Heart right ventricle (tissue), 16 donors: Measurements from ENCODE around the gene PDE1A. TPM values are rescaled to one million over a fixed set of nuclear protein-coding genes. Genes with fewer than 3 reads are reported as not detected.

Experiments used
- ATAC-seq, 8 donors: fragments of 200-7000 bp; cut with Tn5 transposase; one replicate each; pipeline ENCODE4 v1.9.1; 2020; ENCODE audit warnings: mild to moderate bottlenecking in 8 of 8, moderate library complexity in 8 of 8, moderate number of reproducible peaks in 1 of 8
- DNase-seq, 2 donors: peaks; one replicate each; pipeline ENCODE4 v3.0.0-alpha.2; 2020
- H3K27ac ChIP-seq, 10 donors: fragments of 200-600 bp; sonication (generic) in 2 of 10; one replicate each; pipeline versions ENCODE4 v1.5.0 to v1.8.0; 2020 to 2022; ENCODE audit warnings: mild to moderate bottlenecking in 3 of 10
- H3K27me3 ChIP-seq, 7 donors: fragments of 200-600 bp; one replicate each; pipeline ENCODE4 v1.8.0; 2021 to 2022; ENCODE audit warnings: mild to moderate bottlenecking in 2 of 7
- H3K36me3 ChIP-seq, 9 donors: fragments of 200-600 bp; sonication (generic) in 1 of 9; one replicate each; pipeline versions ENCODE4 v1.5.0 to v1.8.0; 2020 to 2022; ENCODE audit warnings: mild to moderate bottlenecking in 2 of 9
- H3K4me1 ChIP-seq, 9 donors: fragments of 200-600 bp; sonication (generic) in 1 of 9; one replicate each; pipeline versions ENCODE4 v1.5.0 to v1.8.0; 2020 to 2022; ENCODE audit warnings: mild to moderate bottlenecking in 4 of 9
- H3K4me3 ChIP-seq, 10 donors: fragments of 200-600 bp; sonication (generic) in 2 of 10; one replicate each; pipeline versions ENCODE4 v1.5.0 to v1.8.0; 2020 to 2022; ENCODE audit warnings: mild to moderate bottlenecking in 7 of 10, moderate library complexity in 2 of 10
- H3K9me3 ChIP-seq, 11 donors: fragments of 200-600 bp in 10 of 11; sonication (generic) in 2 of 11; one replicate each; pipeline versions ENCODE4 v1.5.0 to v1.8.0; 2013 to 2022; ENCODE audit warnings: mild to moderate bottlenecking in 2 of 11, control low read depth in 1 of 11, moderate library complexity in 1 of 11
- CTCF ChIP-seq, 9 donors: fragments of 200-600 bp; sonication (generic) in 2 of 9; IDR thresholded peaks; one replicate each; pipeline versions ENCODE4 v1.5.0 to v1.8.0; 2021 to 2022; ENCODE audit warnings: antibody characterized with exemption in 9 of 9, mild to moderate bottlenecking in 5 of 9, moderate library complexity in 1 of 9
- WGBS, 2 donors: extraction: QIAGEN DNeasy Blood & Tissue Kit; methylation state at CpG; one replicate each; pipeline ENCODE4 v1.1.7; 2013; ENCODE audit warnings: inconsistent platforms in 1 of 2; 5-methylcytosine and 5-hydroxymethylcytosine counted together
- intact Hi-C, 10 donors: fragments of 100-400 bp; cut with DNase I; formaldehyde crosslinking; loops; one replicate each; pipeline versions ENCODE4 v1.11.1 to v1.14.2; 2022
- polyA plus RNA-seq, 2 donors: library from polyadenylated mRNA; stranded (reverse); fragments of 200-250 nt; gene quantifications; one replicate each; pipeline ENCODE4 v1.2.3, GENCODE V29; 2013
- total RNA-seq, 10 donors: library from RNA; stranded (reverse); fragmentation: NEBNext Ultra II Directional in 3 of 10; extraction: Animal tissue kit (Norgen Biotek cat#: 25700) in 3 of 10; gene quantifications; one replicate each; pipeline versions ENCODE4 v1.2.1 to v1.2.4, GENCODE V29; 2021 to 2023
- donor health status: Arrhythmogenic right ventricular cardiomyopathy.
- donor health status: ischemic (EF 13 %, LVEDD 7.1; RV severe dilation, severe dysfunction).
- donor health status: healthy with polysubstance abuse.
- donor health status: DM: no; HTN: yes; CAD: no.
- donor health status: DM: no; HTN: no; CAD: no.
- donor health status: ischemic (EF 25% LVEDD 6.9; RV normal size, moderate dysfunction).
- donor health status: ischemic (EF 25% LVEDD 5.7; RV mildly dilated, moderate dysfunction).
- donor health status: healthy.
- donor health status: DM: yes; HTN: yes; CAD: no.
- donor health status: Ischemic cardiomyopathy.
- donor health status: ischemic (EF 35%, LVEDD 5.7; RV mildly dilated, moderate dysfunction).
- donor health status: nonischemic (EF 11% LVEDD 7.7; RV severe dilation, severe dysfunction).
- donor health status: DM: yes; HTN: yes; CAD: no.
- donor health status: PGD.
- donor health status: ischemic (EF 29% LVEDD 5.4; RV normal size, mild dysfunction).
- donor health status: nonischemic (EF 23%, LVEDD 6.1; RV moderate dilation, normal function).

The PDE1A gene
- total and polyA plus RNA-seq, 12 donors = 3.6 to 66.7 (median 14.8) TPM

- WGBS, 2 donors = 32 to 39% methylated on average over 6 of the region's 6 CpGs
- intact Hi-C loops = no loop called here
- ATAC-seq = peak in 7 of 8 donors; percentile 14 to 70 (median 44)
Measured at GRCh38 chr2:182142062-182142461, 284.8 kb downstream of the PDE1A start.

GRCh38 chr2:182134201-182134600, 292.6 kb downstream of the PDE1A start:
- H3K4me3 ChIP-seq = no peak overlapping the region
- 25 to 41% methylated on average over 1 of the region's 1 CpG for WGBS, 2 donors
- TF ChIP-seq CTCF (IDR thresholded peaks at IDR 0.05) = no peak
- peak in 2 of 8 donors; percentile 30 to 51 for ATAC-seq
- H3K9me3 ChIP-seq = no peaks in the 10 kb centered on the region
- DNase-seq = no peak
- no peak overlapping the region for H3K27ac ChIP-seq
- peaks cover 0 to 5% (median 0%) of the 10 kb centered on the region in 9 donors for H3K4me1 ChIP-seq
- intact Hi-C loops = loop anchor here in 1 of 10 donors (5.0 kb wide), 1 partner anchor 1787 kb away; no protein-coding TSS in a partner anchor
- no peaks in the 10 kb centered on the region for H3K36me3 ChIP-seq
- H3K27me3 ChIP-seq = no peaks in the 10 kb centered on the region

More at GRCh38 chr2:182142062-182142461, 284.8 kb downstream of the PDE1A start:
- Histone ChIP-seq H3K9me3 (no peaks in the 10 kb centered on the region), H3K27ac (no peak overlapping the region), H3K4me3 (no peak overlapping the region), H3K4me1 (peaks cover 0 to 26% (median 0%) of the 10 kb centered on the region in 9 donors), H3K36me3 (no peaks in the 10 kb centered on the region), H3K27me3 (no peaks in the 10 kb centered on the region)
- DNase-seq = no peak
- TF ChIP-seq CTCF (IDR thresholded peaks at IDR 0.05) = no peak

- intact Hi-C loops = loop anchor here in 1 of 10 donors (5.0 kb wide), 1 partner anchor 1786 kb away; no protein-coding TSS in a partner anchor
- ATAC-seq = no peak
Measured at GRCh38 chr2:182133195-182133891, 293.5 kb downstream of the PDE1A start.

GRCh38 chr2:182132605-182133004, 294.2 kb downstream of the PDE1A start:
- H3K27me3 ChIP-seq = no peaks in the 10 kb centered on the region
- peaks cover 0 to 5% (median 0%) of the 10 kb centered on the region in 9 donors for H3K4me1 ChIP-seq
- H3K27ac ChIP-seq = no peak overlapping the region
- no peak for ATAC-seq
- H3K36me3 ChIP-seq = no peaks in the 10 kb centered on the region
- TF ChIP-seq CTCF (IDR thresholded peaks at IDR 0.05) = peak in 4 of 9 donors; percentile 10 to 25 (median 17)
- no peak for DNase-seq
- H3K4me3 ChIP-seq = no peak overlapping the region
- H3K9me3 ChIP-seq = no peaks in the 10 kb centered on the region
- intact Hi-C loops = loop anchor here in 1 of 10 donors (5.0 kb wide), 1 partner anchor 1785 kb away; no protein-coding TSS in a partner anchor

More at GRCh38 chr2:182133195-182133891, 293.5 kb downstream of the PDE1A start:
- DNase-seq = no peak
- Histone ChIP-seq H3K27ac (no peak overlapping the region), H3K27me3 (no peaks in the 10 kb centered on the region), H3K36me3 (no peaks in the 10 kb centered on the region), H3K9me3 (no peaks in the 10 kb centered on the region), H3K4me1 (peaks cover 0 to 5% (median 0%) of the 10 kb centered on the region in 9 donors), H3K4me3 (no peak overlapping the region)
- TF ChIP-seq CTCF (IDR thresholded peaks at IDR 0.05) = no peak
- 66 to 67% methylated on average over 1 of the region's 1 CpG for WGBS, 2 donors
